Coronary artery (tissue), 2 donors: ENCODE results near the gene SLC22A12.

Experiments
- DNase-seq: peaks from one replicate; pipeline ENCODE4 v3.0.0-alpha.2; 2017; ENCODE audit warnings: low spot score
- H3K27ac ChIP-seq, 2 donors: fragments of 200-600 bp; sonication (generic); one replicate each; pipeline ENCODE4 v1.5.1; 2016 to 2019
- H3K4me3 ChIP-seq: fragments of 200-600 bp; sonication (generic); 2 replicates; pipeline ENCODE4 v1.5.1; 2016; ENCODE audit warnings: mild to moderate bottlenecking, moderate library complexity
- CTCF ChIP-seq: fragments of 200-600 bp; sonication (generic); IDR thresholded peaks from one replicate; pipeline ENCODE4 v1.5.1; 2019; ENCODE audit warnings: antibody characterized with exemption

Gene SLC22A12

GRCh38 chr11:64563966-64564365, 27.1 kb upstream of the SLC22A12 start:
- no peak for TF ChIP-seq CTCF
- no peak for DNase-seq
- Histone ChIP-seq H3K4me3 (no peak overlapping the region), H3K27ac (no peak overlapping the region)

DNA sequence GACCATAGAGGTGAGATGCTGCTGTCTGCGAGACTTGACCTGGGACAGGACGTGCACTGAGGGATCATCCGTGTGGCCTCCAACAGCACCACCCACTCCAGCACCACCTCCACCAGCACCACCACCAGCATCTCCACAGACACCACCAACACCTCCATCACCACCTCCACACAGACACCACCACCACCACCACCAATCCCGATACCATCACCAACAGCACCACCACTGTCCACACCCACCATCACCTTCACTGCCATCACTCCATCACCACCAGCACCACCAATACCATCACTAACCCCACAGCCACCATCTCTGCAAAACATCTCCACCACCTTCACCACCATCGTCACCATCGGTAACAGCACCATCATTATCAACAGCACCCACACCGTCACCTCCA, 26.6 kb upstream of the SLC22A12 start:
- no peak for DNase-seq
- H3K4me3 ChIP-seq, result no peak overlapping the region
- H3K27ac ChIP-seq, result no peak overlapping the region
- TF ChIP-seq CTCF, result no peak

- no peak for DNase-seq
- no peak for TF ChIP-seq CTCF
These were observed 25.8 kb upstream of the SLC22A12 start for GRCh38 chr11:64564947-64565889.

GRCh38 chr11:64566042-64566914, 24.7 kb upstream of the SLC22A12 start:
- DNase-seq, result no peak
- H3K4me3 ChIP-seq, result no peak overlapping the region
- no peak overlapping the region for H3K27ac ChIP-seq
- no peak for TF ChIP-seq CTCF

More at GRCh38 chr11:64564947-64565889, 25.8 kb upstream of the SLC22A12 start:
- Histone ChIP-seq H3K4me3 (no peak overlapping the region), H3K27ac (no peak overlapping the region)

DNA sequence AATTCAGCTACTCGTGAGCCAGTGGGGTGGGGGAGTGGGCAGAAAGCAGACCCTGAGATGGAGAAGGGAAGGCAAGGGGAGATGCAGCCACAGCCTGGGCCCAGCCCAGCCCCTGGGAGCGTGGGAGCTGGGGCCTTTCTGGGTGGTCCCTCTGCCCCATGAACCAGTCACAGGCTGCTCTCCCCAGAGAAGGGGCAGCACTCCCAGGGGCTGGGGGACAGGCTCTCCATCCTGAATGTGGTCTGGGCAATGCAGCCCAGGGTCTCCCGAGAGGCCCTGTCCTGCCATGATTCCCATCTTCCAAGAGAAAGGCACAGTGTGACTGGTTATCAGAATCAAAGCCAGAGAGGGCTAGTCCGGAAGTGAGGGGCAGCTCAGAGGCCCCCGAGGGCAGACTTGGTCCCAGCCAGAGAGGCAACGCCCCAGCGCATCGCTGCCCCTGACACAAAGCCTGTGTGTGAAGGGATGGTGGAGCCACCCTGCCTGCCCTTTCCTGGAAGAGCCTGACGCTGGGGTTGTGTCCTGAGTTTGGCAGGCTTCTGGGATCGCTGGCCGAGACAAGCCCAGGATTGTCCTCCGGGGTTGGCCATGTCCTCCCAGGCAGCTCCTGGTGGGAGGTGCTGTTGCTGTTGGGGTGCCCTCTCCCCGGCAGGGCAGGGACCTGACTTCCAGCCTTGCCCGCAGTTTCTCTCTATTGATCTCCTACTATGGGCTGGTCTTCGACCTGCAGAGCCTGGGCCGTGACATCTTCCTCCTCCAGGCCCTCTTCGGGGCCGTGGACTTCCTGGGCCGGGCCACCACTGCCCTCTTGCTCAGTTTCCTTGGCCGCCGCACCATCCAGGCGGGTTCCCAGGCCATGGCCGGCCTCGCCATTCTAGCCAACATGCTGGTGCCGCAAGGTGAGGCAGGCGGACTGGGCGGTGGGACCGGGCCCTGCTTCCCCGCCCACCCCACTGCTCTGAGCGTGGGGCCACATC, 23.8 kb upstream of the SLC22A12 start:
- no peak for DNase-seq
- H3K27ac ChIP-seq, result no peak overlapping the region
- H3K4me3 ChIP-seq, result no peak overlapping the region
- no peak for TF ChIP-seq CTCF

- Histone ChIP-seq H3K27ac (no peak overlapping the region), H3K4me3 (no peak overlapping the region)
- no peak for TF ChIP-seq CTCF
- no peak for DNase-seq
These were observed 22.9 kb upstream of the SLC22A12 start for GRCh38 chr11:64568041-64568571.
